GM18951 (cell line): ENCODE data around the gene TENM4.

ENCODE experiments used
- POLR2A ChIP-seq: IDR thresholded peaks from 4 replicates; pipeline ENCODE4 v1.6.1; 2011; ENCODE audit warnings: mild to moderate bottlenecking; ENCODE audit not compliant: insufficient read length, insufficient read depth; ENCODE audit errors: extremely low read depth
- in situ Hi-C: fragments of 300-500 bp; cut with MboI; formaldehyde crosslinking; loops from one replicate; pipeline ENCODE4 v1.12.0; 2022; ENCODE audit warnings: low sequenced_read_pairs, mixed read lengths, inconsistent platforms; ENCODE audit not compliant: unreplicated experiment

Gene TENM4

DNA sequence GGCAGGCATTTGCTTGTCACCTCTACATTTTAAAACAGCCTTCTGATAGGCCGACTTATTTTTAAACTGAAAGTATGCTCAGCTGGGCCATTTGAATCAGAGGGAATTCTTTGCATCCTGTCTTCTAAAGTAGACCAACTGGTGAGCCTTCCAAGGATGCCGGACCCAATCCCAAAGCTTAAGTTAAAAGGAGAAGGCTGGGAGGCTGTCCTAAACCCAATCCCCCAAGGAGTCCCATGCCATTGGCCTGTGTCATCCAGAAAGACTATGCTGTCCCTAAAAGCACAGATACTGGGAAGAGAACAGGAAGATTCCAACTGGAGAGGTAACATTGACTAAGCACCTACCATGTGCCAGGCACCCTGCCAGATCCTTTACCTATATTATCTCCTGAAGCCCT is 18.0 kb downstream of the TENM4 start:
- in situ Hi-C loops: no loop called here

DNA sequence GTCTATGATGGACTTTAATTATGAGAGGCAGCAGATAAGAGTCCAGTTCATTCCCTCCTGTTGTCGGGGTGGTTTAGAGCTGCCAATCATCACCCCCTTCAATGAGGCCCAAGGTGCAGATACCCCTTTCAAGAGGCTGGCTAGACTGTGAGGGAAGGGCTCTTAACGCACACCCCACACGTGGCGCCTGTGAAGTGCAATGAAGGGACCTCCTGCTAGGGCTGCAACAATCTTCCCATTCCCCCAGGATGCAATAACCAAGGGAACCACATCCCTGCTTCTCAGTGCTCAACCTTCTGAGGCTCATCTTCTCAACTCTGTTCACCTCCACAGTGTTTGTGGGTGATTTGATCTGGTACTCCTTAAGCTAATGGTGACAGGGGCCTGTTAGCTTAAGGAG is 19.0 kb downstream of the TENM4 start:
- in situ Hi-C loops: no loop called here
- TF ChIP-seq POLR2A: no peak

More for the DNA sequence above, 18.0 kb downstream of the TENM4 start:
- TF ChIP-seq POLR2A: no peak

DNA sequence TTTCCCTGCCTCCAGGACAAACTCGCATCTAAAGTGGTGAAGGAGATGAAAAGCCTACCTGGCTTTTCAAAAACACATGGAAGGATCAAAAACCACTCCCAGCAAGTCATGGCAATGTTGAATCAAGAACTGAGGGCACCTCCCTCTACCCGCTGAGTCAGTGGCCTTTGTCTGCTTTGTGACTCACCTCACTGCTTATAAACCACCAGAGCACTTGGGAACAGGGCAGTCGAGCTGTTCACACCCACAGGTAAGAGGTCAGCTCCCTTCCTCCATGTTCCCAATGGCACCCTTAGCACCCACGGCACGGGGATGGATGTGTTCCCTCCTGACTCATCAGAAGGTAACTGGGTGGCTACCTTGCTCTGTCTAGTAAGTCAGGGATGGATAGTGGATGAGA is 21.7 kb downstream of the TENM4 start:
- in situ Hi-C loops: no loop called here
- TF ChIP-seq POLR2A: no peak

DNA sequence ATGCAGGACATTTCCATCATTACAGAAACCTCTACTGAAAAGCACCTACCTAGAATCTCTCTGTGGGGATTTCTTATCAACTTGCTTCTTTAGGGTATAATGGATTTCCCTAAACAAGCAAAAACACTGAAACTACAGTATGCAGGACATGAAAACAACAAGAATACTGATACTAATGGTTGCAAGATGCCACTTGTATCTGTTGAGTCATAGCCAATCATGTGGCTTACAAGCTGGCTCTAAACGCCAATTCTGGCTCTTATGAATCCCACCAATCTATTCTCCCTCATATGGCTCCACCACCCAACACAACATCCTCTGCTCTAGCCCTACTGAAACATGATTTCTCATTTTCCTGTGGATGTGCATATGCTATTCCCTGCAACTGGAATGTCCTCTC is 22.6 kb downstream of the TENM4 start:
- in situ Hi-C loops: no loop called here
- TF ChIP-seq POLR2A: no peak

DNA sequence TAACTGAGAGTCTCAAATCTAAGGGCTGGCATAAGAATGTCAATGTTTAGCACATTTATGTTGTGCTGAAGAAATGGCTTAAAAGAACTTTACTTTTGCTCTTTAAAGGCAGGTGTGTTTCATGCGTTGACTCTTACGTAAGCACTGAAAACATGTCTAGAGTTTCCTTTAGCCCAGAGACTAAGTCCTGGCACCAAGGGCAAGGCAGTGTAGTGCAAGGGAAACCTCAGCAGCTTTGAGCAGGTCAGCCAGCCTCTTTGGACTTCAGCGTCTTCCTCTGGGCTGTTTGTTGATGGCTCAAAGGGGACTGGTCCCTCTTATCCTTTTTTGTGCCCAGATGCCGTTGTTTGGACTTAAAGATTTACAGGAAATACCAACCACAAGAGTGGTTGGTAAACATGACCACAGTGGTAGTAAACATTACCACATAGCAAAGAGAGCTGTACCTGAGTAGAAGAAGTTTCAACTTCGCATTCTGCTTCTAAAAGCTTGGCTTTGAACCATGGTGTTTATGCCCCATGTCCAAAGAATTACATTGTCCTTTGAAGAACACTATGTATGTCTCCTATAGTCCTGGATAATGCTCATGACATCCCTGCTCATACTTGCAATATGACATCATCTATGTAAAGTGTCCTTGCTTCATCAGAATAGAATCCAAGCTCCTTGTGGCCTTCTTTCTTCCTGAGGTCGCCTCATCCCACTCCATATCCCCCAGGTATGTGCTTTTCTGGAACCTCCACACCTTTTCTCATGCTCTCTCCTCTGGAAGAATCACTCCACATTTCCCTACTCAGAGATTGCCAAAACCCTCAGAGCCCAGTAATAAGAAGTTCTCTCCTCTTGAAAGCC is 23.5 kb downstream of the TENM4 start:
- in situ Hi-C loops: no loop called here
- TF ChIP-seq POLR2A: no peak

DNA sequence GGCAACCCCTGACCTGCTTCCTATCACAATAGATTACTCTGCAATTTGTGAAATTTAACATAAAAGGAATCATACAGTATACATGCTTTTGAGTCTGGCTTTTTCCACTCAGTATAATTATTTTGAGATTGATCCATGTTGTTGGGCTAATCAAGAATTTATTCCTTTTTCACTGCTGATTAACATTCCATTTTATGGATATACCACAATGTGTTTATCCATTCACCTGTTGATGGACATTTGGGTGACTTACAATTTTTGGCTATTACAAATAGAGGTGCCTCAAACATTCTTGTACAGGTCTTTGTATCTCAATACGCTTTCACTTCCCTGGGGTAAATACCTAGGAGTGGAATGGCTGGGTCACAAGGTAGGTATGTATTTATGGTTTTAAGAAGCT is 24.9 kb downstream of the TENM4 start:
- in situ Hi-C loops: no loop called here

DNA sequence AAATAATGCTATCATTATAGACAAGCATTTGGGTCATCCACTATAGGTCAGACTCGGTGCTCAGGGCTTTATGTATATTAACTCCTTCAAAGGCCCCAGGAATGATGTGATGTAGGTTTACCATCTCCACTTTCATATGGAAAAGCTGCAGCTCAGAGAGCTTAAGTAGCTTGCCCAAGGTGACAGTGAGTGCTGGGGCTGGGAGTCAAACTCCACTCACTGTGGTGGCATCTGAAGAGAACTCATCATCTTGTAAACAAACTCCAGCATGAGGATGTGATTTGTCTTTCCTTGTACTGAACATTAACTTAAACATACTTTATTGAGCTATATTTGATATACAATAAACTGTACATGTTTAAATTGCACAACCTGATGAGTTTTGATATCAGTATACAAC is 25.4 kb downstream of the TENM4 start:
- in situ Hi-C loops: no loop called here
- no peak for TF ChIP-seq POLR2A

More for the DNA sequence above, 24.9 kb downstream of the TENM4 start:
- no peak for TF ChIP-seq POLR2A

DNA sequence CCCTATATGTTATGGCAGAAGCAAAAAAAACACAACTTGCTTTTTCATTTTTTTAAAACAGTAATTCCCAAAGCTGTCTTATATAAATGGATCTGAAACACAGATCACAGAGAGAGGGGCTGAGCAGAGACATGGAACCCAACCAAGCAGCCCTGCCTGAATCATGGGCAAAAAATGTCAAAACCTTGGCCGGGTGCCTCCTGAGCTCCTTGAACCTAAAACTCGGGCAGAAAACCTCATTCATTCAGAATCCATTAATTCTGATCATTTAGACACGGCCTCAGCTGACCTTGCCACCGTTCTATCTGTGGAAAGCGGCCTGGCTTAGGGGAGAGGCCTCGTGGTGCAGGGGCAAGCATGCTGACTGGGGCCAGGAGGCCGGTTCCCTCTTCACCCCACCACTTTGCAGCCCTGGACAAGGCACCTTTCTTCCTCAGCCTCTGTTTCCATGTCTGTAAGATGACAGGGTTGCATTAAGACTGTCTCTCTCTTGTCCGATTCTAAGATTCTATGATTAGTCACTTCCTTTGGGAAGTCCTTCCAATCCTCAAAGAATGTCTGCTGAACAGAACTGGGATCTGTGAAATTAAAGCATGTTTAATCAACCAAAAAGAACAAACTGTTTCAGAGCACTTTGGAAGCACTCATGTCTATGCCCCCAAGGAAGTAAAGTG is 26.0 kb downstream of the TENM4 start:
- in situ Hi-C loops: no loop called here
- TF ChIP-seq POLR2A: no peak

DNA sequence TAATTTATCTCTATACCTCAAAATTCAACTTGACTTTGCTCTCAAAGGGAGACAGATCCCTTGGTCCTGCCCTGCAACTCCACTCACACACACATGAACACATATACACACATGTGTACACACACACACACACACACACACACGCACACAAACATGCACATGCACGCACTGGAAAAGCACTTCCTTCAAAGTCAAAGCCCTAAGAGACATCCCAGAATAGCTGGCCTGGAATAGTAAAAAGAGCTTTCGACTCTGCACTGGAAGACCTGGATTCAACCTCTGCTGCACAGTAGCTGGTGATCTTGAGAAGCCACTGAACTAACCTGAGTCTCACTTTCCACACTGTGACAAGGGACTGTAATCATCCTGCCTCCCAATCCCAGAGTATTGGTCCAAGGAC is 26.8 kb downstream of the TENM4 start:
- in situ Hi-C loops: no loop called here
- TF ChIP-seq POLR2A: no peak

DNA sequence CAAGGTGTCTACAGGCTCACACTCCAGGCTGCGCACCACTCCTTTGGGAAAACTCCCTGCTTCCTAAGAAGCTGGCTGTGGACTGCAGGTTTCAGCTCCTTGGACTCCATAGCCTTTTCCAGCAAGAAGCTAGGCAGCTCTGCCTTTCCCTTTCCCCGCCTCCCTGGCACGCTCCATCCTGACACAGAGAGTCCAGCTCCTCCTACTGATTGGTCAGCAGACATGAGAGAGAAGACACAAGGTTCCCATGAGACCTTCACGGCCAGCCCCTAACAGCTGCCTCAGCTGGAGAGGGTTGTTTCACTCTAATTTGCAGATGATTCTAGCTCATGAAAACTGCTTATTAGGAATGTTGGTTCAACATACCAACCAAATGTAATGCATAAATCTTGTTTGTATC is 27.6 kb downstream of the TENM4 start:
- in situ Hi-C loops: no loop called here
- TF ChIP-seq POLR2A: no peak

DNA sequence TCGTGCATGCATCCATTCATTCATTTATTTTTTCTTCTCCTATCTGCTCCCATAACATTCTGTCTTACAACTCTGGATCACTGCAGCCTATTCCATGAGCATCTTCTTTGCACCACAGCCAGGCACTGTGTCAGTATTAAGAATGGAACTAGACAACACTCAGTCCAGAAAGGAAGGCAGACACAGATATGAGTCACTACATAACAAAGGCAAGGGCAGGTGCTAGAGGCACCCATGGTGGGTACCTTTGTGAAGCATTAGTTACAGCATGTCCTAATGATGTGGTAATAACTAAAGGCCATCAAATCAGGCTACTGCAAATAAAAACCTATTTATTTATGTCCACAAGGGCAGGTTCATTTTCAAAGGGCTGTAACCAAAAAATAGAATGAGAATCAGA is 28.1 kb downstream of the TENM4 start:
- in situ Hi-C loops: no loop called here
- no peak for TF ChIP-seq POLR2A

DNA sequence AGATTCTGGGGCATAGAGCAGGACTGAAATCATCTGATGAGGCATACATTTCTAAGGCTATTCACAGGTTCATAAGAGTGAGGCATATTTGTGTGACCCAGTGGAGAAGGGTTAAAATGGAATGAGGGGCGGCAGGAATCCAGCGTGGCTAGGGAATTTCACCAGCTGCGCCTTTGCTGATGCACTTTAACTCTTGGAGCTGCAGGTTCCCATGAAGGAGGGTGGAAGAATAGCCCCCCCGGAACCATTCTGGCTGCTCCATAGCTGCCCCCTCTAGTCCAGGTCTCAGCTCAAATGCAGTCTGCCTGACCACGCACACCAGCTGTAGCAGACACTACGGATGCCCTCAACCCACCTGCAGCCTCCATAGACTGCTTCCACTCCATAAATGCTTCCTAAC is 31.5 kb downstream of the TENM4 start:
- TF ChIP-seq POLR2A: no peak
- in situ Hi-C loops: no loop called here

DNA sequence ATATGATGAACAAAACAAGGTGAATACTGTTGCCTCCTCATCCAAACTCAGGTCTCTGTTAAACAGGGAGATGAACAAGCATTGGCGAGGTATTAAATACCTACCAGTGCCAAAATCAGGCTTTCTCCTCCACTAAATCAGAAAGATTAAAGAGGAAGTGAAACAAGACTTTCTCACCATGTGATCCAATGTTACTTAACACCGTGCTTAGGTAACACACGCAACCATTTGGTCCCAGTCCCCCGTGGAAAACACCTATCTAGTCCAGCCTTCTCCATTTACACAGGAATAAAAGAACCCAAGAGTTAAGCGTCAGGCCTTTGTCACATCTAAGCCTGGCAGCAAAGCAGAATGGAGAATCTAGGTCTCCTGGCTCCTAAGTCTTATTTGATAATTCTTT is 34.5 kb downstream of the TENM4 start:
- no peak for TF ChIP-seq POLR2A
- in situ Hi-C loops: no loop called here

DNA sequence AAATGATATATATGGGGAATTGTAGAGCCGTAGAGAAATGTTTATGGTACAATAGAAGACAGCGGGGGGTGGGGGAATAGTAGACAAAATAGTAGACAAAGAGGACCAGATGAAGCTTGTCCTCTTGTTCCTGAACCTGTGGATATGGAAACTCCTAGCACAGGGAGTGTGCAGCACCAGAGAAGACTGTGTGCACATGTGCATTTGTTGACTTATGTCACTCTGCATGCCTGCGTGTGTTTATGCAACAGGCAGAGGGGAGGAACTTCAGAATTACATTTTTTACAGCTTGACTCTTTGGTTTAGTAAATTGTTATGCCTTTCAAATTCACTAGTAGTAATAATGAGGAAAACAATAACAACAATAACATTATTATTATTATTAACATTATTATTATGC is 36.0 kb downstream of the TENM4 start:
- TF ChIP-seq POLR2A: no peak
- in situ Hi-C loops: no loop called here
